HG03139 (cell line): Measurements from ENCODE around the gene ITPR1.

Source experiments
- ATAC-seq: cut with Tn5 transposase; IDR thresholded peaks from one replicate; pipeline ENCODE4 v1.9.1; 2021; ENCODE audit not compliant: unreplicated experiment

ITPR1 gene

DNA sequence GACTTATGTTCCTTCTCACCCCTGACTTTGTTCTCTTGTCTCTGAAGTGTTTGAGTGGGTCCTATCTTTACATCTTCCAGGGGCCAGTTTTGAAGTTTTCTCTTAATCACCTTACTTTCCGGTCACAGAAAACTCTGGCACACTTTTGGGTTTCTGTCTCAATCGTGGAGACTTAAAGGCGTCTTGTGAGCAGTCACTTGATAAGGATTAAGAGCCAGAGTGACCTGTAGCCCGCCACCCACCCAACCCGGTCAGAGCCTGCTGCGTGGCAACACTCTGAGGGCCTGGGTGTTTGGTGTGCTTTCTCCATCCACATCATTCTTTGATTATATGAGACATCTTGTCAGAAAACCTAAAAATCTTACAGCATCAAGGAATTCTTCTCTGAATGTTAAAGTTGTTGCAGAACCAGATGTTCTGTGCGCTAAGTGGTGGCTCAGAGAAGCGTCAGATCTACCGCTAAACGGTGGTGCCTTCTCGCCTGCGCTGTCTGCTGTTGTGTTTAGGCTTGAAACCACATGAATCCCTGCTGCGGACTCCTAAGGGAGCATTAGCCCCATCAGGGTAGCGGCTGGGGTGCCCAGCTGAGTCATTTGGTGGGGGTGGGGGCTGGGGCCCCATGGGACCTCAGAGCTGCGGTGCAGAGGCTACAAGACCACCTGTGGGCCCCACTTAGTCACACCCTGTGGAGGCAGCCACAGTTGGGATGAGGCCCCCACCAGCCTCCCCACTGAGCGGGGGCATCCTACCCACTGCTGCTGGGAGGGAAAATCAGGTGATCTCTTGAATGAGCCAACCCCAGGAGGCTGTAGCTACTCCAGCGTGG, 327.4 kb downstream of the ITPR1 start:
- no peak for ATAC-seq

DNA sequence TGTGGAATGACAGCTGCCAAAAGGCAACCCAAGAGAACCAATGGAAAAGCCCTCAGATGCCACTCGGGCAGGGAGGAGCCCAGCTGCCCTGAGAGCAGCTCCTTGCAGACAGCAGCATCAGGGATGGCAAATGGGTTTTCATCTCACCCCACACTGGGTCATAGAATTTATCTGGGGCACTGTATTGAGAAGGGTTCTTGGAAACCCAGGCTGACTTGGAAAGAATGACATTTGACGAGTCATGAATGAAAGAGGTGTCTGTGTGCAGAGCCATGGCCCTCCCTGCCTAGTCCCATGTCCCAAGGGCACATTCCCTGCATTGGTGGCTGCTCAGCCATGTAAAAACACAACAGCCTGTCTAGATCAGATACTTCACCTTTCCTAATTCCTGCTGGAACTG, 328.2 kb downstream of the ITPR1 start:
- no peak for ATAC-seq

DNA sequence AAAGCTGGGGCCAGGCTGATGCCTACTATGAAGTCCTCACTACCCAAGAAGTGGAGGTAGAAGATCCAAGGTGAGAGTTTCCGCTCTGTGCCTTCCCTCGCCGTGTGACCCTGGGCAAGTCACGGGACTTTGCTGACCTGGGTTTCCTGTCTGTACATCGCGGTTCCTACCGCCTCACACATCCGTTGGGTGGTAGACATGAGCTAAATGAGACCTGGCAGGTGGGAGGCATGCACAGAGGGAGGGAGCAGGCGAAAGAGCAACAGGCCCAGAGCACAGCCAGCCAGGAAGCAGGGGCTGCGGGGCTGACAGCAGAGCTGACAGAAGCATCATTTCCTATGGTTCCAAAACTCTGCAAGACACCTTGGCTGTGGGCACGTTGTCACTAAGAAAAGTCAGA, 328.8 kb downstream of the ITPR1 start:
- ATAC-seq = no peak

DNA sequence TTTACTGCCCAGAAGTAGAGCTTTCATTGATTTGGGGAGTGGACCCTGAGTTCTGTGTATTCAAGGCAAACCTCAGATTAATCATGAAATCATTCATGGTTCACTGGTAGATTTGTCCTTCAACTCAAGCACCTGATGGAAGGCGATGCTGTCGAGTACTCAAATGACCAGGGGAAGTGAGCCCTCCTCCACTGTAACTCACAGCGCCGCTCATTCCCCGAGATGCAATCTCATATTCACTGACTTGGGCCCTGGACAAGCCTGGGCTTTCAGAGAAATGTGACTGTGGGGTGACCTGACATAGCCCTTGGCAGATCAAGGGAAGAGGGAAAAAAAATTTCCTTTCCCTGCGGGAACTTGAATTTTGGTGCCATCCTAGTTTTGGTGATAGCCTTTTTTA, 329.4 kb downstream of the ITPR1 start:
- no peak for ATAC-seq

DNA sequence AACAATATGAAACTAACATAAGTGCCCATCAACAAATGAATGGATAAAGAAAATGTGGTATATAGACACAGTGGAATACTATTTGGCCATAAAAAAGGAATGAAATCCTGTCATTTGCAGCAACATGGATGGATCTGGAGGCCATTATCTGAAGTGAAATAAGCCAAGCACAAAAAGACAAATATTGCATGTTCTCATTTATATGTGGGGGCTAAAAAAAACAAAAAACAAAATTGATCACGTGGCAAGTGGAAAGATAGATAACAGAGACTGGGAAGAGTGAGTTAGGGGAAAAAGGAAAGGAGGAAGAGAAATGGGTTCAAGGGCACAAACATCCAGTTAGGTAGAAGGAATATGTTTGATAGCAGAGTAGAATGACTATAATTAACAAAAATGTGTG, 330.2 kb downstream of the ITPR1 start:
- no peak for ATAC-seq

DNA sequence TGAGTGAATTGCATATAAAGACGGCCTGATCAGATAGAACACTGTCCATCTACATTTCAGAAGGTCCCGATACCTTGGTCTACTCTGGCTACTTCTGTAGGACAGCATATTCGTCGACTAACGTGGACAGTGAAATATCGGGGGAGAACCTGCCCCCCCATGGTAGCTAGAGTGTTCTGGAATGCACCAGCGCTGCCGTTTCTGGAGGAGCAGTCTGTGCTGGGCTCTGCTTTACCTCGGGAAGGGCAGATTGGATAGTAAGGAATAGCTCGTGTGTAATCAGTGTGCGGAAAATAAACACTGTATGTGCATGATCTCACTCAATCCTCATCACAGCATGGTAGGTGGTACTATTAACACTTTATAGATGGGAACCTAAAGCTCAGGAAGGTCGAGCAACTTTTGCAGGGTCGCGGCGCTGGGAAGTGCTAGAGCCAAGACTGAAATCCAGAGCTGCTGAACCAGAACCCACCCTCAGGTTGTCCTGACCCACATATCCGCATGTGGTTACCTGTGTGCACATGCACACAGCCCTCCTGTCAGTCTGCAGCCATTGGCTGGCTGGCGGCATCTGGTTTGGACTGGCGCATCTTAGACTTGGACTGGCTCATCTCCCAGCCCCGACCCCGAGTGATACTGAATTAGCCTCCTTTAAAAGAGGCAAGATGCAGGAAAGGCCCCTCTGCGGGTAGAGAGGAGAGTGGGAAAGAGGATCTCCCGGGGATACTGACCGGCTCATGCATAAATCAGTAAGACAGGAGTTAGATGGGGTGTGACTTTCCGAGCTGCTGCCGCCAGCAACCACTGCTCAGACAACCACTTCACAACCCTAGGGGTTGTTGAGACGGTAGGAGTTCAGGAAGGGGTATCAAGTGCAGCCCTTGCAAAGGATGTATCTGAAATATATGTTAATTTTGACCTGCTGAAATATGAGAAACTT, 331.1 kb downstream of the ITPR1 start:
- no peak for ATAC-seq

DNA sequence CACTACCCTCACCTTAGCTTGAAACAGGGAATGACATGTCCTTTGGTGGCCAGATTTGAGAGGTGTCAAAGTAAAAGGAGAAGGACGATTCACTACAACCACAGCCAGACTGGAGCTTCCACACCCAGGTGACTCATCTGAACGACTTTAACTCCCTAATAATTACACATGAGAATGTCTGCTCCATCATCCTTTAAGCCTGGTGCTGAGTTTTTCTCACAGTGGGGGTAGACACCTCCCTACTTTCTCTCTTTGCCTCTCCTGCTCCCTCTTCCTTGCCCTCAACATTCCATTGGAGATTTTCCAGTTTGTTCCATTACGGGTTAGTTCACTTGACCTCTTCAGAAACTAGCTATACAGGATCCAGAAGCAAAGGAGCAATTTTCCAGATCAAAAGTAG, 331.8 kb downstream of the ITPR1 start:
- ATAC-seq = no peak

DNA sequence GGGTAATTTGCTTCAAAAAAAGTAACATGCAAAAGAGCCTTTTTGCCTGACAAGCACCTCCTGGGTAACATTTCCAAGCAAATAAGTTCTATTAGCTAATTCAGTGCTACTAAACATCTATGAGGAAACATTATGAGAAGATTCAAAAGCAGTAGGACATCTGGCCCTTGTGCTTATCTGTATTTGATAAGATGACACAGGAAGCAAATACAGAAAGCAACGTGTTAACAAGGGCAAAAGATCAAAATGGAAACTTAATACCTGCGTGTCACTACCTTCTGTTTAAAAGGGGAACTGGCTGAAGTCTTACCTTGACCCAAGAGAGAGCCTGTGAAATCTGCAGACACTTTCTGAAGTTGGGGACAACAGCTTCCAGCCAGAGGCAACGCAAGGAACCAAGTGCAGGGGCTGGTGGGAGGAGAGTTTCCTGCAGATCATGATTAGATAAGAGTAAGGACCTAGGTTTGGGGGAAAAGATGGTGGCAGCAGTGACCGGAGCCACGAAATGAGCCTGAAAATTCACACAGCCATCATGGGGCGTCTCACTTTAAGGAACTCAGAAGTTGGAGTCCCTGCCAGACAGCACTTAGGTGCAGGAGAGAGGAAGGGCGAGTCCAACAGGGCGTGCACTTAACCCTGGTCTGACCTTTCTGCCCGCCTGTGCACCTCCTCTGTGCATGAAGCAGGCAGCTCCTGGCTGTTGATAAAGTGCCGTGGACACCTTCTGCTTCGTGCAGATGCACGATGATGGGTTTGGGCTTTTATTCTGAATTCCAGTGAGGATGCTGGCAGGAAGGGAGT, 332.5 kb downstream of the ITPR1 start:
- ATAC-seq = no peak

DNA sequence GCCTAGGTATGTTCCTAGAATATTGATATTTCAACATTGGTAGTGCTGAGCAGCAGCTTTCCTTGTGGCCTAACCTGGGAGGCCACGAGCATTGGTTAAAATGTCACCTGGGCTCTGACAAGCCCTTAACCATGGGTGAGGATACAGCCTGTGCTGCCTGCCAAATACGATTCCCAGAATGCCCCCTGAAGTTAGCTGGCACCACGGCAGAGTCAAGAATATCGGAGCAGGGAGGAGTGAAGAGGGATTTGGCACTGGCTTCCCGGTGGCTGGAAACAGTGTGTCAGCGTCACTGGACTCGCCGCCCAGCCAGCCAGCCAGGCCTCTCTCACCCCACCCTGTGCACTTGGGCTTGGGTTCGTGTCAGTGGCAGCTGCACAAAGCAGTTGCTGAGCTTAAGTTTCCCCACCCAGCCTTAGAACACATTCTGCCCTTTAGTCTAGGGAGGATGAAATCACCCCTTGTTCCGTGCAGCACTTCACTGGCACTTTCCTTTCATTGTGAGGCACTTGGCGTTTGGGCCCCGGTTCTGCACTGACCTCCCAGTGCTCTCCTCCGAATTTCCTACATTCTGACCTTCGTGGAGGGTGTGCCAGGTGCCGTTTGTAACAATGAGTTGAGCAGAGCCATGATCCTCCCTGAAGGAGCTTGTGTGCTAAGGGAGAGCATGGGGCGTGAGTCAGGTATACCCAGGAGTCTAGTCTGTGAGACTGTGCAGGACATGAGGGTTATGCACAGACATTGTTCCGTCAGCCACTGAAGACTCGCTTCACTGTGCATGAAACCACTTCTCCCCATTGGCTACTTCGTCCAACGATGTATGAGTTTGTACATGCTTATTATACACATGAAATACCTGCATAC, 333.3 kb downstream of the ITPR1 start:
- no peak for ATAC-seq

DNA sequence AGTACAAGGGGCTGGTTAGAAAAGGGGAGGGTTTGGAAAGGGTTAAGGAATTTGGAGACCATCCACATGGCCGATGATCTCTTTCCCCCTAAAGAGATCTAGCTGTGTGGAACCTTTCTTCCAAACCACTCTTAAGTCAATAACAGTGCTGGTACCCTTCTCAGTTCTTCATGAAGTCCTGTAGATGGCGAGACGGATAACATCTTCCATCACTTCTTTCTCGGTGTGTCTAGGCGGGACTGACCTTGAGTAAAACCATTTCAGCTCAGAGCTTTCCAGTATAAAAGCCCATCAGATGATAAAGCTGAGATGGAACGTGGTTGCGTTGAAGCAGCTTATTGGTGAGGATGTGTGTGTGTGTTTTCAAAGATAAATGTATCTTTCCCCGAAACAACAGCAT, 334.6 kb downstream of the ITPR1 start:
- ATAC-seq = no peak

DNA sequence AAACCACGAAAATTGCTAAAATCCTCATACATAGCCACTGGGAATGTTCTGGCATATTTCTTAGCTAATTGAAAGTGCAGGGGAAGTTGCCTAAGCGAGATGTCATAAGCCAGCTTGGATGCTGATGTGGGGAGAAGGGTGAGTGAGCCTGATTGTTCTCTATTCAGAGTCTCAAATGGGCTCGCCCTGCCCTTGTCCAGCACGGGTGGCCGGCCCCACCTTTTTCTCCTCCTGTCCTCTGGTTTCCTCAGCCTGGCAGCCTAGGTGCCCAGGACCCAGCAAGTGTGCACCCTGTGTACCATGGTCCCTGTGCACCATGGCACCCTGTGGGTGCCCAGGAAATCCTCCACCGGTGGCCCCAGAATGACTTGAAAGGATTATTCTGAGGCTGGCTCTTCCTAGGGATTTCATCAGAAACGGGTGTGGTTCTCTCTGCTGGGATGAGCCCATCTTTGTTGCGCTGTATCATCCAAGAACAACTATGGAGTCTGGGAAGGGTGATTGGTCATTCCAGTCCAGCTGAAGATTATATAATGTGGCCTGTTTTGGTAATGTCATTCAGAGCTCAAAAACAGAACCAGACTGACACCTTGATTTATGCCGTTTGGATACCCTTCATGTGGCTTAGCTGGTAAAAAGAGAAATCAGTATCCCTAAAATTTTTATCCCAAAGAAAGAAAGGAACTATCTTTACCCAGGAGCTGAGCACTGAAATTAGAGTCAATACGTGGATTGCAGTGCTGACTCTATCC, 335.3 kb downstream of the ITPR1 start:
- no peak for ATAC-seq

DNA sequence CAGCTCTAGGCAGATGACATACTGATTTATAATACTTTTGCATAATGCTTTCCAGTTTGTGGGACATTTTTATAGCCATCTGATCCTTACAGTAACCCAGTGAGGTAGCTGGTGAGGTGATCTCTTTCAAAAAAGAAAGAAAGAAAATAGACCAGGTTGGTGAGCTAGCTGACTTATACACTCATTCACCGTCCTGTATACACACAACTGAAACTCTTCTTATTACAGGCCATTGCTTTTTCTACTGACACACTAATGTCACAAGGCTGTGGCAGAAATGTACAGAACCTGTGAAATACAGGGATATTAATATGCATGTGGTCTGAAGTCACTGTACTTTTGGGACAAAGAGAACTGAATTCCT, 335.9 kb downstream of the ITPR1 start:
- no peak for ATAC-seq

DNA sequence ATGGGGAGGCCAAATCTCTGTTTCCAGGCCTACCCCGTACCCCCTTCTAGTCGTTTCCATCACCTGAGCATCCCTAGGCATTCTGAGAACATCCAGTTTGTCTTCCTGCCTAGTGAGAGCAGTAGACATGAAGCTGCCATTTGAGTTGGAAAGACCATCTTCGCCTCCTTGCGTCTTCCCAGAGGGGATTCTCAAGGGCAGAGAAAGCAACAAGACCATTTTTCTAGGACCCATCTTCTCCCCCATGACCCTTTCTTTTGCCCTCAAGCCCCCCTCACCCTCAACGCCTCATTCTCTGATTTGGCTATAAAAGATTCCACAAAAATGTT, 337.4 kb downstream of the ITPR1 start:
- ATAC-seq = no peak

DNA sequence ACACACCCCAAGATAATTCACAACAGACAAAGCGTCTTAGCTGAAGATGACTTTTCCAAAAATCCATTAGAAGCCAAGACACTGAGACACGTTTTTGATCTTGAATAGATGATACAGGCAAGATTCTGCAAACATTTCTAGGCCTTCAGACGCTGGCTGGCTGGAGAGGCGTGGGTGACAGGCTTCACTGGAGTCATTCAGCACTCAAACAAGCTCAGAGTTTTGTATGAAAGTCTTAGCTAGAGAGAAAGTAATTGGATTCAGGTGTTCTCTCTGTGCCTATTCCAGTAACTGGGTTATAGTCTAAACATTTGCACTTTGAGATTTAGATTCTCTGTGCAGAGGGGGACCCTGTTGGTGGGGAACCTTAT, 338.4 kb downstream of the ITPR1 start:
- ATAC-seq = peak; percentile 7

DNA sequence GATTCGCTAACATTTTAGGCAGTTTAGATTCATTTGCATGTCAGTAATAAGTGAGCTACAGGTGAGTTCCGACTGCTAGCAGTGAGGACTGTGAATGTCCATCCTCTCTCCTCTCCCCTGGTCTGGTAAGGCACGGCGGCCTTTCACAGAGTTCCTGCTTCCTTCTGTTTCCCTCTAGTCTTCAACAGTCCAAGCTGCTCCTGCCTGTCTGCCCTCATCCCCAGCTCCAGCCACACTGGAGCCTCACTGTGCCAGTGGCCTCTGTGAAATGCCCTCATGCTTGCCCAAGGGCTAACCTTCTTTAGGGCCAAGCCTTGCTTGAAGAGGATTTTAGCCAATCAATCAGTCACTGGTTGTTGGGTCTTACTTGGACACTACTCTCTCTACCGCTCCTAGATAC, 340.3 kb downstream of the ITPR1 start:
- no peak for ATAC-seq

DNA sequence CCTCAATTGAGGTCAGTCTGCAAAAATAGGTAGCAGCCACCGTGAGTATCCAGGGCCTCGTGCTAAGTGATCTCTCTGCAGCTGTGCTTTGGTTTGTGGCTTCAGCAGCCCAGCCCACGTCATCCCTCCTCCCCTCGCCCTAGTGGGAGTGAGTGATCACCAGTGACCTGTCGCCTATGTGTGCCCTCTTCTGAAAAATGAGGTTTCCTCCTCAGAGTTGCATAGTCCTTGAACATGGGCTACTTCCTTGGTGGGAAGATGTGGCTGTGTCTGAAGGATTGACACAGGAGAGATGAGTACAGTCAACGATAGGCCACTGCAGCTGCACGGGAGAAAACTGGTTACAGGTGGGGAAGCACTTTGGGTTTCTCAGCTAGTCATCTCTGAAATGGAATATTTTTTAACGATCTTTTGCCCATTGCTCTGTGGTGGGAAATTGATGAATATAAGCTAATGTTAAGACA, 341.3 kb downstream of the ITPR1 start:
- ATAC-seq = peak; percentile 45

DNA sequence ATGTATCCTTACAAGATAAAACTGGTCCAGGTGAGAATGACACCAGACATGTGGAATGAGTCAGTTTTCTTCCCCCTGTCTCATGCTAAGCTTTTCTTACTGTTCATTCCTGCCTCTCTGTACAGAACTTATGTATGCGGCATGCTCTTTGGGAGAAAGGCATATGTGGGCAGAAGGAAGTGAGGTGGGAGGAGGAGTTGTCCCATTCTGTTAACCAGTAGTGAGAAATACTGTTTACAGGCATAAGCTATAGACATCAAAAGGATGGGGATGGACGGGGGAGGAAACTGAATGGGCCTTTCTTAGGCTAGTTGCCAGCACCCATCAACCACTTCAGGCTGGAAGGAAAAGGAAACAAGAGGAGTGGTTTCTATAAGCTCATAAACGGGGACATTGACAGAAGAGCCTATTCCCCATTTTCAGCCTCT, 342.5 kb downstream of the ITPR1 start:
- ATAC-seq = no peak

DNA sequence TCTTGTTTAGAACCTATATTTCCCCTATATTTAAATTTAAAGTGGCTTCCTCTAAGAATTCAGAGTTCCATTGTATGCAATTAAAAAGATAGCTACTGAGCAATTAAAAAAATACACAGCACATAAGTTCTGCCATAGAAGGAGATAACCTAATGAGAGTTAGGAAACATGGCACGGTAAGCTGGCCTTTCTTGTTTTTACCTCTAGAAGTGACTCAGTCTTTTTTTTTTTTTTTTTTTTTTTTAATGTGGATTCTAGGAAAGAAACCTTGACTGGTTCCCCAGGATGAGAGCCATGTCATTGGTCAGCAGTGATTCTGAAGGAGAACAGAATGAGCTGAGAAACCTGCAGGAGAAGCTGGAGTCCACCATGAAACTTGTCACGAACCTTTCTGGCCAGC, 343.4 kb downstream of the ITPR1 start:
- no peak for ATAC-seq

DNA sequence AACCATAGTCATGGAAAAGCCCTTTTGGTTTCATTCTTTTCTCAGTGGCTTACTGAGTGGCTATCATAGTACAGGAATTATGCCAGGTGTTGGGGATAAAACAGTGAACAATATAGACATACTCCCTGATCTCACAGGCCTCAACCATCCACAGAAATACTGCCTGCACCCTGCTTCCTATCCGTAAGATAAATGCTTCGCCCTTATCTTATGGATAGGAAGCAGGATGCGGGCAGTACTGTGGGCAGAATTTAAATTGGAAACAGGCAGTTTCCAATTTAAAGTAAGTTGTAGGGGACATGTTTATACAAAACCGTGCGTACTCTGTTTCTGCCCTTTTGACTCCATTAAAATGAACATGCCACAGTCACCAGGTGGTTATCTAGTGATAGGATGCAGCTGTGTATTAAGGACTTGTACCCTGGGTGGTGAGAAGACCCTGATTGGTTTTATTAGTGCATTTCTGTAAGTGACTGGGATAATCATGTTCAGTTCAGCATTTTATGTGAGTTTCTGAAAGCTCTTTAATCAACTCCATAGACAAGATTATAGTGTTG, 344.3 kb downstream of the ITPR1 start:
- no peak for ATAC-seq
